Activated CD8-positive, alpha-beta memory T cell treated with anti-CD3 and anti-CD28 coated beads, Interleukin-2, amount 50 U/mL, for 24 hours (primary cell): ENCODE results near the gene RMI2.
A peak's percentile ranks its signal among the peaks of the same experiment; 100 is the strongest.
"Not testable (repeated sequence)": the region's sequence is repeated elsewhere in the genome, so short reads cannot be mapped to it uniquely, and the experiment has no call there.

Experiments
- DNase-seq: peaks from one replicate; pipeline ENCODE4 v3.0.0-alpha.2; 2020; ENCODE audit errors: extremely low read depth

RMI2 gene

DNA sequence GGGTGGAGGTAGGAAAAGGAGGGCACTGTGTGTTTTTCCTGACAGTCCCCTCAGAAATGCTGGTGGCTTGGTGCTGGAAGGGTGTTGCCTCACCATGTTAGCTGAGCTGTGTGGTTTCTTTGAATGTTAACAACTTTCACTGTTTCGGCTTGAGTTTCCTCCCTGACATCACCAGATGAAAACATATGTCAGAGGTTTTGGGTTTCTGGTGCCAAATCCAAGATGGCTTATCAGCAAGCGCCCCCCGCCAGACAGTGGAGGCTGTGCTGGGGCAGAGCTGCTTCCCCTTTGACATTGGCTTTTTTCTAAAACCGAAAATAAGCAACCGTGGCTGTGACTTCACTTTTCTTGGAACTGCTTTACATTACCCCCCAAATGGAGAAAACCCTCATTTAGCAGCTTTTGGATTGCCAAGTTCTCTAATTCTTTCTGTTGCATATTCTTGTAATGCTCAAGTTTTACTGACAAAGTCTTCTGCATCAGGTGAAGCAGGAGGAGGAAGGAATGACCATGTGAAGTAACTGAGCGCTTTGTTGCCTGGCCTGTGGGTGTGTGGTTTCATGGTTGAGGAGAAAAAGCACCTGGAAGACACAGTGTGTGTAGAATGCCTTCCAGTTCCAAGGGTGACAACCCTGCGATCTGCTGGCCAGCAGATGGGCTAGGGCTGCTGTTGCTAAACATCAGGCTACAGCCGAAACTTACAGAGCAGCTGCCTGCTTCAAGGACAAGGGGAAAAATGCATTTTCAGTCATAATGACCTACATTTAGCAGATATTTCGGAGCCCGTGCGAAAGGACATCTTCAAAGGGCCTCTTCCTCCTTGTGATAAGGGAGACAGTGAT is 9.7 kb downstream of the RMI2 start:
- DNase-seq: peak; percentile 56

GRCh38 chr16:11355862-11356261 is 10.6 kb downstream of the RMI2 start:
- no peak for DNase-seq

- DNase-seq: peak; percentile 14
These were observed 11.5 kb downstream of the RMI2 start for GRCh38 chr16:11356573-11357331.

DNA sequence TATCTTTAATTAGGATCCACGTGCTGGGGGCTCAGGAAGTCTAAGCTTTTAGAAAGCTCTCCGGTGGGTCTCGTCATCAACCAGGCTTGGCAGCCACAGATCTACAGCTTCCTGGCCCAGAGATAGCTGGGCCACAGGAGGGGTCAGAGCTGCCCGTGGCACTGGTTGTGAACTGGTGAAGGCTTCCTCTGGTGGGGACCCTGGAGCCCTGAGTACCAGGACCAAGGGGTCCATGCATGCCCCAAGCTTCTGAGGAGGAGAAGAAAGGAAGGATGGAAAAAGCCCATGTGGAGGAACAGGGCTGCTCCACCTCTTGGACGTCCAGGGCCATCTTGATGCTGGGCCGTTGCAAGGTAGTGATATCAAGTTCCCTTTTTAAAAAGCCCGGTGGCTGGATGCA is 13.3 kb downstream of the RMI2 start:
- no peak for DNase-seq

GRCh38 chr16:11359370-11359769 is 14.1 kb downstream of the RMI2 start:
- no peak for DNase-seq

GRCh38 chr16:11360641-11361373 is 15.5 kb downstream of the RMI2 start:
- no peak for DNase-seq

DNA sequence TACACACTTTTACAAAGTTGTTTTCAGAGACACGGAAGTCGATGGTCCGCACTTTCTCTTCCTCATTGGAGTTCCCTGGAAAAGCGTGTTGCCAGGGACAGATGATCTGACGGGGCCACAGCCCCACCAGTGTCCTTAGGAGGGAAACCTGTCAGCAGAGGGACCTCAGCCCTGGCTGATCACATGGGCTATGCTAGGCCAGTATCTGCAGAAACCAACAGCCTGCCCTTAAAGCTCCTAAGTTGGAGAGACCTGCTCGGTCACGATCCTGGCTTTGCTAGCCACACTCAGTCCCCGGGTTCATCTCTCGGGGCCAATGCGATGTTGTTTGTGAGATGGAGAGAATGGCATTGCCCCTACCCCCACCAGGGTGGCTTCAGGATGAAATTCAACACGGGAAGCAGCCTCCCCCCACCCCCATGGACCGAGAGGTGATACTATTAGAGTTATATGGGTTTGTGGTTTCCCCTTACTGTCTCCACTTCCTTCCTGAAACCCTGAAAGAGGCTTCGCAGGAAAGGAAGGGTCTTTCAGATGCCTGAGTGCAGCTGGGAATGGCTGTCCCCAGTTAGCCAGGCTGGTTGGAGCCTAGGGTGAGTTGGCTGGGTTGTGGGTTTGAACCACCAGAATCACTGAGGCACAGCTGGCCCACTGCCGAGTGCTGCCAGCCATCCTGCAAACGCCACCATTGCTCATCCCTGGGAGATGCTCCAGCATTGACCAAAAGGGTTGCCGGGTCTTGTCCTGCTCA is 16.6 kb downstream of the RMI2 start:
- no peak for DNase-seq

- DNase-seq: no peak
These were observed 18.6 kb downstream of the RMI2 start for GRCh38 chr16:11363927-11364258.

- DNase-seq: no peak
These were observed 22.2 kb downstream of the RMI2 start for GRCh38 chr16:11367483-11367906.

- DNase-seq: no peak
These were observed 25.0 kb downstream of the RMI2 start for GRCh38 chr16:11370084-11370931.

DNA sequence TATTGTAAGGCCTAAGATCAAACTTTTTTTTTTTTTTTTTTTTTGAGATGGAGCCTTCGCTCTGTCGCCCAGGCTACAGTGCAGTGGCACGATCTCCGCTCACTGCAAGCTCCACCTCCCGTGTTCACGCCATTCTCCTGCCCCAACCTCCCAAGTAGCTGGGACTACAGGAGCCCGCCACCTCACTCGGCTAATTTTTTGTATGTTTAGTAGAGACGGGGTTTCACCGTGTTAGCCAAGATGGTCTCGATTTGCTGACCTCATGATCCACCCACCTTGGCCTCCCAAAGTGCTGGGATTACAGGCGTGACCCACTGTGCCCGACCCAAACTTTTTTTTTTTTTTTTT is 25.6 kb downstream of the RMI2 start:
- not testable (repeated sequence) for DNase-seq

- no peak for DNase-seq
These were observed 27.0 kb downstream of the RMI2 start for GRCh38 chr16:11372073-11372828.

GRCh38 chr16:11372829-11373306 is 27.6 kb downstream of the RMI2 start:
- no peak for DNase-seq

GRCh38 chr16:11374255-11374654 is 29.0 kb downstream of the RMI2 start:
- no peak for DNase-seq

GRCh38 chr16:11377154-11377553 is 31.9 kb downstream of the RMI2 start:
- DNase-seq: no peak

GRCh38 chr16:11378951-11379350 is 33.7 kb downstream of the RMI2 start:
- DNase-seq: not testable (repeated sequence)

DNA sequence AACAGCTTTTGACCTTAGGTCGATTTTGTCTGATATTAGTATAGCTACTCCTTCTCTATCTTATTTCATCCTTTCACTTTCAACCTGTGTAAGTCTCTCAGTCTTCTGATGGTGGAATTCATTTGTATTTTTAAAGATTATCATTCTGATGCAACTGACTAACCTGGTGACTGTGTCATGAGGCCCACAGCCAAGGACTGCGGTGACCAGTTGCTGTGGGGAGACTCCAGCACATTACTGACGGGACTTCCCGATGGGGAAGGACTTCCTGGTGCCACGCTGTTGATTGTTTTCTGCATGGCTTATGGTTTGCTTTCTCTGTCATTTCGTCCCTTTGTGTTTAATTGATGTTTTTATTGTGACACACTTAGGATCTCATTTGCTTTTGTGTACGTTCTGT is 34.2 kb downstream of the RMI2 start:
- DNase-seq: peak; percentile 18

GRCh38 chr16:11380836-11381235 is 35.6 kb downstream of the RMI2 start:
- DNase-seq: no peak

- DNase-seq: no peak
These were observed 38.4 kb downstream of the RMI2 start for GRCh38 chr16:11383481-11384183.
